NCI-H2107 (cell line): ENCODE measurements around the gene FKBP8.

Experiments used
- DNase-seq: peaks from one replicate; lab custom pipeline; 2025; lab: John Stamatoyannopoulos, UW

FKBP8 gene

DNA sequence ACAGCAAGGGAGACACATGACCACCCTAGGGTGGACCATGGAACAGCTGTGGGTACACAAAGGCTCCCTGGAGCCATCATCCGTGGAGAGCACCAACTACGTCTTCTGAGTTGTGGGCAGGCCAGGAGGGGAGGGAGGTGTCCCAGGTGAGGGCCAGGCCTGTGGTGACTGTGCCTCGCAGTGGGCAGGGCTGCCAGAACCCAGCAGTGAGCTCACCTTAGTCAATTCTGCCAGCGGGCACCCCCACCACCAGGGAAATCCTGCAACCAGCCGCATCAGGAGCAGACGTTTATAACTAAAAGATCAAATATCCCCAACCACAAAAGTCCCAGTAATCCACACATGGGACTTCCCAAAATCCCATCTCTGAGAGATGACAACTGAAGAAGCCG, 41.1 kb downstream of the FKBP8 start:
- DNase-seq, result no peak

DNA sequence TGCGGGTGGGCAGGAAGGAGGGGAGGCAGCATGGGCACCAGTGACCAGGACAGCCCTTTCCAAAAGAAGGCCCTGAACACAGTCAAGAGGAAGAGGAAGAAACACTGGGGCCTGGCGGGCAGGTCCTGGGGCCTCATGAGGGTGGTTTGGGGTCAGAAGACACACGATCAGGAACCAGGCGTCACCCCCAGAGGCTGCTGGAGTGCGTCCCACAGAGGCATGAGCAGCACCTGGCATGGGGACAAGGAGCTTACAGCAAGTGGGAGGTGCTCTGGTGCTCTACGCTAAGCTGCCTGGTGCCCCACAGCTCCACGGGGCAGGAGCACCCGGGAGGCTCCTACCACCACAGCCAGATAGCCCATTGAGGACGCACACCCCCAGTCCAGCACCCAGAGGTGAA, 41.5 kb downstream of the FKBP8 start:
- no peak for DNase-seq

DNA sequence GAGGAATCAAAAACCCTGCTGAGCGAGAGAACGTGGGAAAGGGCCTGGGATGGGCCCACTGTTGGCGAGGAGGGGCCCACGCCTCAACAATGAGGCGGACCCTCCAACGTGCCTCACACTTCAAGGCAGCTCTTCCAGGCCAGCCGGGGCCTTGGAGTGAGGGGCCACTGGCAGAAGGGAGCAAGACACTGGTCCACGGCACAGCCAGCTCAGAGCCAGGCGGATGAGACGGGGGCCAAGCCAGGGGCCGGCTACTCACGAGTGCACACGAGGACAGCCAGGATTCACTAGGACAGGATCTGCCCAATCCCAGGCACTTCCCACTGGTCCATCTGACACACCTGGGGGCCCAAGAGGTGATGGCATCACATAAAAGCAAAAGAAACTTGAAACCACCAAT, 42.0 kb downstream of the FKBP8 start:
- no peak for DNase-seq

DNA sequence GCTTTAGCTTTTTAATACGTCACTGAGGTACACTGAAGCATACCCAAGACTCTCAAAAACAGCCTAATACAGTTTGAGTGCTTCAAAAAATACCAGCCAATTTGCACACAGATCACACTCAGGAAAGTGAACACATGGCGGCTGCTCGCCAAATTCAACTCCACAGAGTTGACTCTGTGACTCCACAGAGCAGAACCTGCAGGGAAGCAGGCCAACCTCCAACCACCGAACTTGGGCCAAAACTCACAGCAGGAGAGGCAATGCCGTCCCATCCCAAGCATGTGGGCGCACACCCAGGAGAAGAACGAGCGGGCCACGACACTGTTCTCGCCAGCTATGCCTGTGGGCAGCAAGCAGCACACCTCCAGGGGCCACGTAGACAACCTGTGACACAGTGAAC, 42.6 kb downstream of the FKBP8 start:
- no peak for DNase-seq

DNA sequence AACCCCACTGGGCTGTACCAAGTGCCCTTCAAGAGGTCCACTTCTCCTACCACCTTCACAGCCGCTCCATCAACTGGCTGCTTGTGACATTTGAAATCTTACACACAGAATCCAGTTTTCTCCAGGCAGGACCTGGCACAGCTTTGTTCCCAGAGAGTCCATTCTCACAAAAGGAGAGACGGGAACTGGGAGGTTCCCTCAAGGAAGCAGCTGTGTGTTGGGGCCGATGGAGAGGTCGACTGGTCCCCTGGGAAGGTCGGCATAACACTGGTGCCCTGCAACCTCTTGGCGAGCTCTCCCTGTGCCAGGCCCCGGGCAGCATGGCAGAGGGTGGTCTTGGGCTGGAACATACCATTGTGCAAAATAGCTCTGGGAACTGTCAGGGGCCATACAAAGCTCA, 43.0 kb downstream of the FKBP8 start:
- DNase-seq, result no peak

DNA sequence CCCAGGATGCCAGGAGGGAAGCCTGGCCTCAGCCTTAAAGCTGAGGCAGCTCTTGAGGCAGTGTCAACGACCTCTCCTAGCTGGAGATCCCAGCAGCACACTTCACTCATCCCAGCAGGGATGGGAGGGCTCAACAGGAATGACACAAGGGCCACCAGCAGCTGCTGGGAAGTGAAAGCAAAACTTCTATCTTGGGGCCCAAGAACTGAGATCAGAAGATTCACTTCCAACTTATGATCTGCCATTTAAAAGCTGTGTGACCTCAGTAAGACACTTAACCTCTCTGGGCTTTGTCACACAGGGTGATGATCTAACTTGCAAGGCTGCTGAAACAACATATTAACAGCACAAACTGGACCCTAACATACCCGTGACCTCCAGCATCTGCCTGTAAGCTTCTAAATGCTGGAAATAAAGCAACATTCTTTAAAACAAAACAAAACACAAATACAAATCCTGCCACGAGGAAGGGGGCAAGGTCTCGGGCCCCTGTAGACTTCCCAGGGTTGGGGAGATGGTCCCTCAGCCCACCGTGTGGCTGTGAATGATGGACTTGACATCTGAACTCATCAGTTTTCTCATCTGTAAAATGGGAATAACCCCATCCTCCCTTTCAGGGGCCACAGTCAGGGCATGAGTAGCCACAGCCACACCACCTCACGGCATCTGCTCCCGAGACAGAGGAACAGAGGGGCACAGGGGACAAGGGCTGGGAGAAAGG, 44.2 kb downstream of the FKBP8 start:
- DNase-seq, result no peak

DNA sequence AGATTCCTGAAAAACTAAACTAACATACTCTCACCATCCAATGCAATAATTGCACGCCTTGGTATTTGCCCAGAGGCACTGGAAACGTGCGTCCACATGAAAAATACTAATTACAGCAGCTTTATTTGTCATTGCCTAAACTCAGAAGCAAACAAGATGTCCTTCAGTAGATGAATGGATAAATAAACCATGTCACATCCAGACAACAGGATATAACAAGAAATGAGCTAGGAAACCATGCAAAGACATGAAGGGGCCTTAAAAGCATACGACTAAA, 46.5 kb downstream of the FKBP8 start:
- no peak for DNase-seq

DNA sequence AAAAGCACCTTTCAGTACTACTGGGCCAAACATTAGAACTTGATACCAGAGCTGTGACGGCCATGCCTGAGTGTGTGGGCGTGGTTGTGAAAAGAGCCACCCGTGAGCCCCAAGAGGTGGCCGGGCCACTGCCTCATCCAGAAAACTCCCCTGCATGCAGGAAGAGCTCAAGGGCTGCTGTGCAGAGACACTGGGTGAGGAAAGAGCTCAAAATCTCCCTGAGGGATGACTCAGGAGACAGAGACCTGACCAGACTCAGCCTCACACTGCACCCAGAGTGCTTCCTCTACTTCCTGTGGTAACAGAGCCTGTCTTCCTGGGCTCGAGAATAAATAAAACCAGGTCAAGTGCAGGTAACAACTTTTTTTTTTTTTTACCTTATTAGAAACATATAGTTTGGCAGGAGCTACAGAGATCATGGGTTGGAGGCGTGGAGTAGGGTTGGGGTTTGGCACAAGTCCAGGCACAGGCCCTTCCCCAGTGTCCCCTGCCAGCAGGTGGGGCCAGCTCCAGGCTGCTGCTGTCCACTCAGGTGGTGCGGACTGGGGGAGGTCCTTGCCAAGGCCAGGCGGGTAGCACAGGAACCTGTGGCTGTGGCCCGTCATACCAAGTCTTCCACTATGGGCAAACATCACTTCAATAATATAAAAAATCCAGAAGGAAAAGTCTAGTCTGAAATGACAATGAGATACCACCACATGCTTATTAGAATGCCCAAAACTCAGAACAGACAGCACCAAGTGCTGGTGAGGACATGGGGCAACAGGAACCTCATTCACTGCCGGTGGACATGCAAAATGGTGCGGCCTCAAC, 47.0 kb downstream of the FKBP8 start:
- no peak for DNase-seq

DNA sequence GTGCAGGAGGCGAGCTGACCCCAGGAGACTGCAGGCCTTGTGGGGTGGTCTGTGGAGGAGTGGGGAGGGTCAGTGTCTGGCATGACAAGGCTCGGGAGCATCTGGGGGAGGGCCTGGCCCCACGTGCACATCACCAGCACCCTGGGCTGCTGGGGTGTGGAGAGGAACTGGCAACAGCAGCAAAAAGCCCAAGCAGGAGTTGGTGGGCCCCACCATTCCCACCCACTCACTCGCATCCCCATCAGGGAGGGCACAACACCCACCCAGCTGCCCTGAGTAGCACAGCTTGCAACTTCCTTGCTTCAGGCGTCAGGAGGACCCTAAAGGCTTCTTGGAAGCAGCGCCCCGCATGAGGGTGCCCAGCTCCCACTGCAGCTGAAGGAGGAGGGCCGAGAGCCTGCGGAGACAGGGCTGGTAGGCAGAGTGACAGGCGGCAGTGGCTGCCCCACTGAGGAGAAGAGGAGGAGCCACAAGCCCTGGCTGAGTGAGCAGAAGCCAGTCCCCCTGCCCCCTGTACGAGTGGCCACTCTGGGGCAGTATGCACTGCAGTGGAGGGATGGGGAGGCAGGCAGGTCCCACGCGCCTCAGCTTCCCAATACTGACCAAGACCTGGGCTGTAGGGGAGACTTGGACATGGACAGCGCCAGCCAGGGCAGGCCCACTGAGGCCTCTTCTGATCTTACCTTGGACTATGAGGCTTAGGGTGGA, 48.0 kb downstream of the FKBP8 start:
- no peak for DNase-seq

DNA sequence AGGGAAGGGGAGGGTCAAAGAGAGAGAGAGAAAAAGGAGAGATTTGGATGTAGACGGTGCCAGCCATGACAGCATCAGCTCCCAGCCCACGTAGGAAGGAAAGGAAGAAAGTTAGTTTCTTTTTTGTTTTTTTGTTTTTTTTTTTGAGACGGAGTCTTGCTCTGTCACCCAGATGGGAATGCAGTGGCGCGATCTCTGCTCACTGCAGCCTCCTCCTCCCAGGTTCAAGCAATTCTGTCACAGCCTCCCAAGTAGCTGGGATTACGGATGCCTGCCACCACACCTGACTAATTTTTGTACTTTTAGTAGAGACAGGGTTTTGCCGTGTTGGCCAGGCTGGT, 49.1 kb downstream of the FKBP8 start:
- no peak for DNase-seq

DNA sequence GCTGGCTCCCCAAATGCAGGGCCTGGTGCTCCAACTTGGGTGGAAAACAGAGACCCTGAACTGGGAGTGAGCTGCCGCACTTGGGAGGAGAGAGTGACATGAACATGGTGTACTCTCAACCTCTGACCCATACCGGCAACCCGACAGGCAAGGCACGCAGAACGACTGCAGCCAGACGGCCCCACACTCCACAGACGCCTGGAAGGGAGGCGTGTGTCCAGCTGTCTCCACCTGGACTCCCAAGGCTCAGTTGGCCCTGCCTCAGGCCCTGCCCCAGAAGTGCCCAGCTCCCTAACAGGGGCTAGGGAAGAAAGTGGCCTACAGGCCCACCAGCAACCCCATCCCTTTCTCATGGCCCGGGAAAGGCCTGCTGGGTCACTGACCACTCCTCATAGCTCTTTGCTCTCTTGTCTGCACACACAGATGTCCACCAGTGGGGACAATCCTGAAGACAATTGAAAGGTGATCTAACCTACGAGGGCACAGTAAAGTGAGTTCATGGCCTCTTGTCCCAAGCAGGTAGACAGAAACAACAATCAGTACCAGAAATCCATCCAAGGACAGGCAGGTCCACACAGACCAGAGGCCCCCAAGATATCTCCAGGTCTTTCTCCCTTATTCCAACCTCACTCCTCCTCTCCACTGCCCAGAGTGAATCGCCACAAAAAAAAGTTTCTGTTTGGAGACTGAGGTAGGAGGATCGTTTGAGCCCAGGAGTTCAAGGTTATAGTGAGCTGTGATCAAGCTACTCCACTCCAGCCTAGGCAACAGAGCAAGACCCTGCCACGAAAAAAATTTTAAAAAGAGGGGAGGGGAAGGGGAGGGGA, 49.7 kb downstream of the FKBP8 start:
- no peak for DNase-seq

DNA sequence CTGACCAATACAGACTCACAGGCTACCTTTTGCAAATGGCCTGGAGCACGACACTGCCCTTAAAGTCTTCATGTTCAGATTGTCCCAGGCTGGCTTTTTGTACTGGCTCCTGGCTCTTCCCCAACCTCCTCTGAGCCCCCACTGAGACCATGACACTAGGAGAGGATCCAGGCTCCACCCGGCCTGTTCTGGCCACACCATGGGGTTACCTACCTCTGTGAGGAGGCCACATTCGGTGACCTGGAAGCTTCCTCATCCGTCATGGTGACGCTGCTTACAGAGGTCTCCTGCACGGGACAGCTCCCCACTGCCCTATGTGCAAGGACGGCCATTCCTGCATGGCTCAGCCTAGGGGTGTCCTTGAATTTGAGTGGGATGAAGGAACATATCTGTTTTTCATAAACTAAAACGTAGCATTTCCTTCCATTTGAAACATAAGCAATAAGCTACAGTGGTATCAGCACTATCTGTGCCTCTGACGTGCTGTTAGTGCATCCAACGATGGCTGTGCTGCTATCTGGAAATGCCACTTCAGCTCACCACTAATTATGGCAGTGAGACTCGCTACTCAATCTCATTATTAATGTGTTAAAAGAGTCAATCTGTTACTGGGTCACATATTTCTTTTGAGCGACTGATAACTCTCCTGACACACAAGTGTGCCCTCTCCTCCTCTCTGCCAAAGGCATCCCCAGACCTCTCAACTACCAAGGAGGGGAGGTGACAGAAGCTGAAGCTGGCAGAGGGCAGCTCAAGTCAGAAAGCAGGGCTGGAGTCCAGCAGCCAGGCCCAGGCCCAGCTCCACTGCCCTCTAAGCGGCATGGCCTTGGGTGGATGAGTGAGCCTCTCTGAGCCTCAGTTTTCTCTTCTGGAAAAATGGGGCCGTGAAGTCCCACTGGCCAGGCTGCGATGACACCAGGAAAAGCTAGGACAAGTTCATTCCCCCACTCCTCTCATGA, 51.1 kb downstream of the FKBP8 start:
- DNase-seq, result no peak

DNA sequence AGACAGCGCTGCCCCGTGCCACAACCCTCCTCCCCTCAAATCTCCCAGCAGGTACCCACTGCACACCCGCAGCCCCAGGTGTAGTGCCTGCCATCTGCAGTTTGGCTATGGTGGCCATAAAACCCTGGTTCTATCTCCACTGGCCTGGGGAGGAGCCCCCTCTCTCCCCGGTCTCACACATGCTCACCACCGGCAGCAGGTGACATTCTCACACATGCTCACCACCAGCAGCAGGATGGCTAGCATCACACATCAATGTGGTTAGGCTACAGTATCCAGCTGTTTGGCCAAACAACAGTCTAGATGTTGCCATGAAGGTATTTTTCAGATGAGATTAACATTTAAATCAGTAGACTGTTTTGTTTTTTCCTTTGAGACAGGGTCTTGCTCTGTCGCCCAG, 52.6 kb downstream of the FKBP8 start:
- no peak for DNase-seq

DNA sequence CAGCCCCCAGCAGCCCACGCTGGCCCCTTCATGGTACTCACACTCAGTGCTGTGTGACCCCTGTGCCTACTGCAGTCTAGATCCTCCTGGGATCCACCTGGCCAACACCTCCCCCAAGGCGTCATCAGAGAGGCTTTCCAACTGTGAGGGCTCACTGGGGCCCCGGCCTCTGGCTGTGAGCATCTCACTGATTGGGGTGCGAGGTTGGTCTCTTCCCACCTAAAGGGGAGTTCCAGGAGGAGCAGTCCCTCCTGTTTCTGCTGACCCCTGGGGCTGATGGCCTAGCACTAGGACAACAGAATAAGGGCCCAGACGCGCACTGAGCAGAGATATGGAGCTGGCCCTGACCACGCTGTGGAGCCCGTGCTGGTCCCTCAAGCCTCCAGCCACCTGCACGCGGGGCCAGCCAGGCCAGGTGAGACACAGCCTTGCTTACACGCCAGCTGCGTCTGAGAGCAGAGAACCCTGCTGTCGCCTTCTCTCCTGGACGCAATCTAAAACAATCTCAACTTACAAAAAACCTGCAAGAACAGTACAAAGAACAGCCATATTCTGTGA, 53.7 kb downstream of the FKBP8 start:
- DNase-seq, result no peak

DNA sequence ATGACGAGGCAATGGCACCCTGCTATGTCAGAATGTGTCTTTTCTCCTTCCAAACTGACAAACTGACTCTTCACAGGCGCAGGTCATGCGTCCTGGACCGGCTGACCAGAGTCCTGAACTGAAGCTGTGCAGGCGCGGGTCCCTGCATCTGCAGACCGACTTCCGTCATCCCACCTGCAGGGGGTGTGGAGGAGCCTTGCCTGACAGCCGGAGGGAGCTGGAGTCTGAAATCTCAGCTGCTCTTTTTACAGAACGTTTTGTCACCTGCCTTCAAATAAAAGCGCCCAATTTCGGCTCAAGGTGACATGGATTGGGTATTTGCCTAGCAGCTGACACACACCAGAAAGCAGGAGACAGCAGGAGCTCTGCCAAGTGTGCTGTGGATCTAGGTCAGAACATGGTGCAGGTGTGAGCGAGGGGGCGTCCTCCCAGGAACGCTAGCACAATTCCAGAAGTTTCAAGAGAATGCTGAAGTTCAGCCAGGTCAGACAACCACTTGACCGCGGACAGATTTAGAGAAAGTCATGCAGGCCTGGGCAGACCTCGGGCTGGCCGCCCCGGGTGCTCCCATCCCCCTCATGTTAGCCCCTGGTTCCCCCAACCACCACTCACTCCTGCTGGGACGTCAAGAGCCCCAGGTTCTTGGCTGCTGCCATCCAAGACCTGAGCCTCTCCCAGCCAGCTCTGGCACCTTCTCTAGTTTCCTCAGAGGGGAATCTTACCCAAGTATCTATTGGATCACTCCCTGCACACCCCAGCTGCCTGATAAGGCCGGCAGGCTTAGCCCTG, 54.3 kb downstream of the FKBP8 start:
- DNase-seq, result no peak

DNA sequence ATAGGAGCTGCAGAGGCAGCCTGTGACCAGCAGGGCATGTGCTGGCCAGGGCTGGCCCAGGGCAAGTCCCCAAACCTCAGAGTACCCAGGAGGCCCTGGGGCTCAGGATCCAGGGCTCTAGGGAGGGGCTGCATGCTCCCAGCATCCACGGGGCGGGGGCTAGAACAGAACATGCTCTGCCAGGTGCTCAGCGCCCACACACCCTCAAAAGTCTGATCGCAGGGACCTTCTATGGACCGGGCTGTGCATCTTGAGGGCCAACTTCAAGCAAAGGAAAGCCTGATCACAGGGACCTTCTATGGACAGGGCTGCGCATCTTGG, 55.0 kb downstream of the FKBP8 start:
- DNase-seq, result no peak

DNA sequence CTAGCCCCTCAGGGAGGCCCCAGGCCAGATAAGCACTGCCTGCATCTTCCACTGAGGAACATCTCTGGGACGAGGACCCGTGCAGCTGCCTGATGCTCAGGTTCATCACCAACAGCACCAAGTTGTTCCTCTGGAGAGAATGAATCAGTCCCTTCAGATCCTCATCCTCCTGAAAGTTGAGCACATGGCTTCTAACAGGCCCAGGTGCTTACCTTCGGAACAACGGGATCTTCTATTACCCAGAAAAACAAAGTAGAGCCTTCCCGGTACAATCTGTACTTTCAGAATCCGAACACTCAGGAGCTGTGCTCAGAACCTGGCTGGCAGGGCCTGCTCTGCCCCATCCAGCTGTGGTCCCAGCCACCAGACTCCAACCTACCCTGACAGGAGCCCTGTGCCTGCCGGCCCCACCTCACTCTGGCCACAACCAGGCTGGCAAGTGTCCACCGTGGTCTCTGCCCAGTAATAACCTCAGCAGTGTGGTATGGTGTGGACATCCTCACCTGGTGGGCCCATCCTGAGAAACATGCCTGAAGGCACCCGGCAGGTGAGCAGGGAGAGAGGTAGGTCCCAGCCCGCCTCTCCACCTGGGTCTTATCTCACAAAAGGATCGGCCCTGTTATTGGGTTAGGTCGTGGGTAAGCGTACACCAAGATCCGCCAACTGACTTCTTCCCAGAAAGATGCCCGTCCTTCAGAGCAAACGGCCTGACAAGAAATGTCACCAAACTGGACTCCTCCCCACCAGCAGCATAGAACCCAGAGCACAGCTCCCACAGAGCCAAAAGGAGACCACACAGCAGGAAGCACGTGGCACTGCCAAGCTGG, 55.6 kb downstream of the FKBP8 start:
- no peak for DNase-seq

DNA sequence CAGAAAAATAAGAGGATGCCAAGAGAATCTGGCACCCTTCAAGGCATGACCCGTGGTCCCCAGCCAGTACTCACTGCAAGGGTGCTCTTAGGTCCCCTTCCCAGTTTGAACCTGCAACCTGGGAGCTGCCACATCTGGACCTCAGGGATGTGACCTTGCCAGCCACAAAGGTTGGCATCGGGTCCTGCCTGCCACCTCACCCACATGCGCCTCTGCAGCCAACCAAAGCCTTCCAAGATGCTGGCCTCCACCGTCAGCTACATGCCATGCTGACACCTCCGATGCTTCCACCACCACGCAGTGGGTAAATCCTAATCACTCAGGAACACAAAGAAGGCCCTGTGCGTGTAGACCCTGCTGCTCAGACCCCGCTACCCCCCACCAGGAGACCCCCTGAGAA, 56.6 kb downstream of the FKBP8 start:
- DNase-seq, result no peak

DNA sequence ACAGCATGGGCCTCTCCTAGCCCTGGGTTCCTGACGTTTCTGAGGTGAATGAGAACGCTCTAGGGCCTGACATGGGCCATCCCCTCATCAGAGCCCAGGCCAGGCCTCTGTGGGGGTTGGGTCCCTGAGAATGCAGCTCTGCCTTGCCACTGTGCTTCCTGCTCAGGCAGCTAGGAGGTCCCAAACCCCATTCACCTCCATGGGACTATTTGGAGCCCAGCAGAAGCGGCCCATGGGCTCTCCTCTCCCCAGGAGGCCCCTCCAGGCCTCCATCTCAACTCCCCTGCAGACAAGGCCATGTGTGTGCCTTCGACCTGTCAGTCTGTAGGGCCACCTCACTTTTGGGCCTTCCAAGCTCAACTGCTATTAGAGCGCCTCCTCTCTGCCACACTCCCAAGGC, 58.4 kb downstream of the FKBP8 start:
- DNase-seq, result no peak
